GM12878 (cell line): ENCODE results near the gene MYH10. TPM values are rescaled to one million over a fixed set of nuclear protein-coding genes. Genes with fewer than 3 reads are reported as not detected.

Experiments used
- ATAC-seq: fragments of 200-7000 bp; cut with Tn5 transposase; 3 replicates; pipeline ENCODE4 v1.9.1; 2020; ENCODE audit warnings: mild to moderate bottlenecking, moderate library complexity
- BruUV-seq: library from RNA; stranded (reverse); fragments of 400-500 nt; replicated peaks from 2 replicates; lab custom pipeline; 2021; lab: Mats Ljungman, UMichigan
- CTCF ChIA-PET: fragments of 300-600 bp; sonication (Branson Sonifier 250); formaldehyde crosslinking; extraction: SDS; loops from one replicate; lab custom pipeline; 2021; ENCODE audit warnings: inconsistent platforms; lab: Yijun Ruan, JAX
- POLR2A ChIA-PET: fragments of 350-600 bp; formaldehyde crosslinking; extraction: SDS; loops from one replicate; lab custom pipeline; 2021; ENCODE audit warnings: inconsistent platforms; lab: Charles Lee
- RAD21 ChIA-PET: fragments of 300-600 bp; sonication (Branson Sonifier 250); formaldehyde crosslinking; loops from one replicate; lab custom pipeline; 2023; ENCODE audit warnings: antibody characterized with exemption; ENCODE audit not compliant: unreplicated experiment; lab: Charles Lee
- SMC1A ChIA-PET: fragments of 300-600 bp; sonication (Branson Sonifier 250); formaldehyde crosslinking; loops from one replicate; lab custom pipeline; 2023; ENCODE audit not compliant: unreplicated experiment, uncharacterized antibody; lab: Charles Lee
- DNase-seq: peaks from one replicate; pipeline ENCODE4 v3.0.0-alpha.2; 2011; ENCODE audit warnings: low read depth, low spot score
- FAIRE-seq: peaks from 3 replicates; lab custom pipeline; 2011; peaks lifted over from hg19 to GRCh38; lab: Jason Lieb, UNC
- H2AFZ ChIP-seq: 2 replicates; pipeline ENCODE4 v1.6.0; 2011; ENCODE audit warnings: low read depth, low read length, control low read depth; ENCODE audit not compliant: control insufficient read depth
- H3K27ac ChIP-seq: 2 replicates; pipeline ENCODE4 v1.5.1; 2011; ENCODE audit warnings: control low read depth; ENCODE audit not compliant: control insufficient read depth, insufficient read depth
- H3K27me3 ChIP-seq, 2 experiments: replicated peaks in 1 of 2; 2 replicates each; pipeline versions ENCODE4 v1.6.0 to v1.6.1; 2011; ENCODE audit warnings: low read length in 1 of 2; ENCODE audit not compliant: control insufficient read depth in 2 of 2, insufficient read depth in 2 of 2
- H3K36me3 ChIP-seq, 2 experiments: 2 replicates each; pipeline ENCODE4 v1.5.1; 2011; ENCODE audit warnings: low read length in 1 of 2; ENCODE audit not compliant: control insufficient read depth in 2 of 2, insufficient read depth in 2 of 2
- H3K4me1 ChIP-seq: 2 replicates; pipeline ENCODE4 v1.6.1; 2011; ENCODE audit warnings: mild to moderate bottlenecking, low read length, moderate library complexity, mixed read lengths; ENCODE audit not compliant: control insufficient read depth, insufficient read depth
- H3K4me2 ChIP-seq: 2 replicates; pipeline ENCODE4 v1.6.0; 2011; ENCODE audit warnings: control low read depth; ENCODE audit not compliant: control insufficient read depth, insufficient read depth
- H3K4me3 ChIP-seq: fragments of 200-600 bp; sonication (generic); 2 replicates; pipeline ENCODE4 v1.5.1; 2016
- H3K79me2 ChIP-seq: 2 replicates; pipeline ENCODE4 v1.6.0; 2011; ENCODE audit warnings: low read length; ENCODE audit not compliant: control insufficient read depth, insufficient read depth
- H3K9ac ChIP-seq: 2 replicates; pipeline ENCODE4 v1.8.0; 2011; ENCODE audit warnings: low read length, control low read depth, mixed read lengths; ENCODE audit not compliant: control insufficient read depth, insufficient read depth
- H3K9me3 ChIP-seq: replicated peaks from 3 replicates; pipeline ENCODE4 v1.5.1; 2011; ENCODE audit warnings: mild to moderate bottlenecking, low read length; ENCODE audit not compliant: control insufficient read depth, insufficient read depth
- H4K20me1 ChIP-seq: 2 replicates; pipeline ENCODE4 v1.6.0; 2011; ENCODE audit not compliant: control insufficient read depth, insufficient read depth
- CBFB ChIP-seq: IDR thresholded peaks from 2 replicates; pipeline ENCODE4 v1.6.1; 2016; ENCODE audit warnings: antibody characterized with exemption, low read depth
- CHD1 ChIP-seq: IDR thresholded peaks from 2 replicates; pipeline ENCODE4 v1.6.1; 2012; ENCODE audit warnings: low read depth, low read length, improper control_type of control experiment
- CHD4 ChIP-seq: fragments of 200-600 bp; sonication (generic); IDR thresholded peaks from 2 replicates; pipeline ENCODE4 v1.6.1; 2016; ENCODE audit warnings: mild to moderate bottlenecking
- ETV6 ChIP-seq, 2 experiments: fragments of 450-650 bp in 1 of 2; IDR thresholded peaks in 1 of 2; conservative IDR thresholded peaks in 1 of 2; 2 replicates each; pipeline ENCODE4 v1.6.1; 2014; ENCODE audit warnings: antibody characterized with exemption in 1 of 2, borderline replicate concordance in 1 of 2, low read depth in 1 of 2, mild to moderate bottlenecking in 1 of 2, moderate library complexity in 1 of 2
- FOS ChIP-seq: IDR thresholded peaks from 3 replicates; pipeline ENCODE4 v1.6.1; 2011; ENCODE audit warnings: borderline replicate concordance; ENCODE audit not compliant: insufficient read length; ENCODE audit errors: extremely low read depth
- HDGF ChIP-seq: fragments of 450-650 bp; IDR thresholded peaks from 2 replicates; pipeline ENCODE4 v1.6.1; 2016; ENCODE audit warnings: antibody characterized with exemption
- IKZF1 ChIP-seq: fragments of 450-650 bp; conservative IDR thresholded peaks from 2 replicates; pipeline ENCODE4 v1.6.1; 2017; ENCODE audit warnings: antibody characterized with exemption, mild to moderate bottlenecking
- LARP7 ChIP-seq: fragments of 450-650 bp; IDR thresholded peaks from 2 replicates; pipeline ENCODE4 v1.6.1; 2017; ENCODE audit warnings: mild to moderate bottlenecking
- MEF2B ChIP-seq: fragments of 450-650 bp; IDR thresholded peaks from 2 replicates; pipeline ENCODE4 v1.6.1; 2018; ENCODE audit warnings: mild to moderate bottlenecking, moderate library complexity; ENCODE audit not compliant: partially characterized antibody, poor library complexity, severe bottlenecking
- MXI1 ChIP-seq: fragments of 150-350 bp; IDR thresholded peaks from 2 replicates; pipeline ENCODE4 v1.6.1; 2011; ENCODE audit warnings: low read depth, mild to moderate bottlenecking, inconsistent platforms, low read length, improper control_type of control experiment
- NR2F1 ChIP-seq: fragments of 450-650 bp; conservative IDR thresholded peaks from 2 replicates; pipeline ENCODE4 v1.6.1; 2017; ENCODE audit warnings: mild to moderate bottlenecking
- NRF1 ChIP-seq: conservative IDR thresholded peaks from 2 replicates; pipeline ENCODE4 v1.6.1; 2011; ENCODE audit warnings: mild to moderate bottlenecking, low read depth, low read length, improper control_type of control experiment
- POLR2AphosphoS2 ChIP-seq: IDR thresholded peaks from 2 replicates; pipeline ENCODE4 v1.6.1; 2011; ENCODE audit warnings: low read depth, mild to moderate bottlenecking, low read length, improper control_type of control experiment, moderate library complexity
- RBBP5 ChIP-seq: fragments of 200-600 bp; sonication (generic); conservative IDR thresholded peaks from 2 replicates; pipeline ENCODE4 v1.6.1; 2016
- SP1 ChIP-seq: IDR thresholded peaks from one replicate; pipeline ENCODE4 v1.6.1; 2011; ENCODE audit warnings: low read depth, low read length
- SREBF2 ChIP-seq: IDR thresholded peaks from 2 replicates; pipeline ENCODE4 v1.6.1; 2012; ENCODE audit warnings: mild to moderate bottlenecking, low read length
- SUPT20H ChIP-seq: IDR thresholded peaks from 2 replicates; pipeline ENCODE4 v1.6.1; 2011; ENCODE audit warnings: low read depth, mild to moderate bottlenecking, low read length, moderate library complexity, borderline replicate concordance; ENCODE audit not compliant: control insufficient read depth
- TCF7 ChIP-seq: IDR thresholded peaks from 2 replicates; pipeline ENCODE4 v1.6.1; 2014; ENCODE audit warnings: antibody characterized with exemption, borderline replicate concordance
- WGBS: methylation state at CpG from one replicate; pipeline ENCODE4 v1.1.6; 2016; ENCODE audit warnings: low lambda C conversion rate; ENCODE audit not compliant: insufficient replicate concordance, insufficient coverage; ENCODE audit errors: missing lambda C conversion rate; 5-methylcytosine and 5-hydroxymethylcytosine counted together
- in situ Hi-C: fragments of 300-500 bp; cut with MboI; formaldehyde crosslinking; loops from 9 replicates; pipeline ENCODE4 v1.14.3; 2018; ENCODE audit warnings: mixed read lengths
- intact Hi-C: fragments of 100-400 bp; cut with micrococcal nuclease; formaldehyde crosslinking; loops from one replicate; pipeline ENCODE4 v1.14.2; 2022; ENCODE audit not compliant: unreplicated experiment
- polyA plus RNA-seq, 11 experiments: library from polyadenylated mRNA; depleted of rRNA in 4 of 11; unstranded in 6 of 11; stranded (reverse) in 5 of 11; fragments of >200 nt; fragmentation: Nextera tagmentation in 4 of 11; fragmentation: Illumina TruSeq in 1 of 11; extraction: Ambion mirVana in 4 of 11; extraction: Trizol in 1 of 11; gene quantifications; 1 replicate in 1 of 11; 2 replicates in 10 of 11; pipeline versions ENCODE4 v1.2.1 to v1.2.3, GENCODE V29; 2011 to 2016; ENCODE audit warnings: inconsistent platforms in 2 of 11, missing spikeins in 2 of 11, low read depth in 1 of 11
- total RNA-seq, 4 experiments: library from RNA; depleted of rRNA in 3 of 4; stranded (reverse); fragments of >200 nt in 3 of 4; fragmentation: Illumina TruSeq in 1 of 4; extraction: Trizol in 1 of 4; gene quantifications; 2 replicates each; pipeline versions ENCODE4 v1.2.1 to v1.2.3, GENCODE V29; 2013 to 2021
- TF ChIP-seq, protein P1 (sequence below): IDR thresholded peaks from 2 replicates; pipeline ENCODE4 v1.6.1; 2012; ENCODE audit warnings: low read depth, low read length, improper control_type of control experiment
- TF ChIP-seq, protein P2 (sequence below): fragments of 450-650 bp; IDR thresholded peaks from 2 replicates; pipeline ENCODE4 v1.6.1; 2016; ENCODE audit warnings: mild to moderate bottlenecking

Gene MYH10
- total and polyA plus RNA-seq, 10 of the 15 experiments (the other 5 are each of a cell fraction or from before 2014, with no cell fraction given) = 0.33 to 7.1 (median 1.0) TPM

DNA sequence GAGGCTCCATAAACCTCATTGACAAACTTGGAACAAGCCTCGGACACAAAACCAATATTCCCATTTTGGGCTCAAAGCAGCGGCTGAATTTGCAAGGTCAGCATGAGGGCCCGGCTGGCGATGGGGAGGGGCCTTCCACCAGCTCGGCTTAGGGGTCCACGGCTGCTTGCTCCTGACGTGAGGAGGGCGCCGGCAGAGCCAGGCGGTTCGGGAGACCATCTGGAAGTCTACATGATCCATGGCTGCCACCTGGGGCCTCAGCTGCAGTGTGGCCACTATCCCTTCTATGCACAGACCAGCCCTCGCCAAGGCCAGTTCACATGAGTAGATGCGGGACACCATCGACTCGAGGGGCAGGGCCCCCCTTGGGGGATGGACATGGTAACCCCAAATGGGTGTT, 155.7 kb downstream of the MYH10 start:
- no TSS peak for BruUV-seq
- ChIA-PET CTCF (no interaction called here), SMC1A (no interaction called here)

More for the DNA sequence above, 155.7 kb downstream of the MYH10 start:
- intact Hi-C loops = no loop called here
- WGBS = 97% methylated on average over 13 of the region's 15 CpGs
- Histone ChIP-seq H2AFZ (no peak overlapping the region), H4K20me1 (no peaks in the 10 kb centered on the region; the same call in 1 of the 2 replicates), H3K27me3 (no peaks in the 10 kb centered on the region), H3K27ac (no peak overlapping the region), H3K4me2 (no peak overlapping the region), H3K9ac (no peak overlapping the region), H3K36me3 (peaks cover 12 to 17% of the 10 kb centered on the region in 2 experiments; a peak in 3 of 4 replicates), H3K4me1 (no peaks in the 10 kb centered on the region), H3K9me3 (no peaks in the 10 kb centered on the region), H3K79me2 (no peaks in the 10 kb centered on the region), H3K4me3 (no peak overlapping the region)
- RAD21 ChIA-PET = no interaction called here
- TF ChIP-seq, protein P1, sequence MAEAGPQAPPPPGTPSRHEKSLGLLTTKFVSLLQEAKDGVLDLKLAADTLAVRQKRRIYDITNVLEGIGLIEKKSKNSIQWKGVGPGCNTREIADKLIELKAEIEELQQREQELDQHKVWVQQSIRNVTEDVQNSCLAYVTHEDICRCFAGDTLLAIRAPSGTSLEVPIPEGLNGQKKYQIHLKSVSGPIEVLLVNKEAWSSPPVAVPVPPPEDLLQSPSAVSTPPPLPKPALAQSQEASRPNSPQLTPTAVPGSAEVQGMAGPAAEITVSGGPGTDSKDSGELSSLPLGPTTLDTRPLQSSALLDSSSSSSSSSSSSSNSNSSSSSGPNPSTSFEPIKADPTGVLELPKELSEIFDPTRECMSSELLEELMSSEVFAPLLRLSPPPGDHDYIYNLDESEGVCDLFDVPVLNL = no peak
- TF ChIP-seq LARP7 = no peak
- TF ChIP-seq, protein P2, sequence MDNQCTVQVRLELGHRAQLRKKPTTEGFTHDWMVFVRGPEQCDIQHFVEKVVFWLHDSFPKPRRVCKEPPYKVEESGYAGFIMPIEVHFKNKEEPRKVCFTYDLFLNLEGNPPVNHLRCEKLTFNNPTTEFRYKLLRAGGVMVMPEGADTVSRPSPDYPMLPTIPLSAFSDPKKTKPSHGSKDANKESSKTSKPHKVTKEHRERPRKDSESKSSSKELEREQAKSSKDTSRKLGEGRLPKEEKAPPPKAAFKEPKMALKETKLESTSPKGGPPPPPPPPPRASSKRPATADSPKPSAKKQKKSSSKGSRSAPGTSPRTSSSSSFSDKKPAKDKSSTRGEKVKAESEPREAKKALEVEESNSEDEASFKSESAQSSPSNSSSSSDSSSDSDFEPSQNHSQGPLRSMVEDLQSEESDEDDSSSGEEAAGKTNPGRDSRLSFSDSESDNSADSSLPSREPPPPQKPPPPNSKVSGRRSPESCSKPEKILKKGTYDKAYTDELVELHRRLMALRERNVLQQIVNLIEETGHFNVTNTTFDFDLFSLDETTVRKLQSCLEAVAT = no peak
- TF ChIP-seq SP1 = no peak
- TF ChIP-seq NR2F1 = no peak
- no peak for TF ChIP-seq MEF2B
- TF ChIP-seq SUPT20H = no peak
- no peak for TF ChIP-seq ETV6 (conservative IDR thresholded peaks at IDR 0.05 in 1 of 2, IDR thresholded peaks at IDR 0.05 in 1 of 2; ENCODE audit: borderline replicate concordance in 1 of 2, low read depth in 1 of 2)
- no peak for TF ChIP-seq MXI1
- no peak for TF ChIP-seq CBFB
- TF ChIP-seq CHD1 = no peak
- TF ChIP-seq TCF7 = no peak
- TF ChIP-seq CHD4 = no peak
- TF ChIP-seq SREBF2 = no peak
- no peak for TF ChIP-seq IKZF1
- TF ChIP-seq HDGF = no peak
- no peak for TF ChIP-seq NRF1
- TF ChIP-seq POLR2AphosphoS2 = no peak
- TF ChIP-seq RBBP5 = no peak
- TF ChIP-seq FOS = no peak
- FAIRE-seq (no peak), DNase-seq (no peak), ATAC-seq (no peak)
- POLR2A ChIA-PET = no interaction called here
- in situ Hi-C loops = no loop called here
